ENCODE measurements around the gene PCNA.
"Not testable (repeated sequence)": the region's sequence is repeated elsewhere in the genome, so short reads cannot be mapped to it uniquely, and the experiment has no call there.

PCNA gene

GRCh38 chr20:5100684-5101347 is 18.9 kb downstream of the PCNA start:
- peak; percentile 71 for DNase-seq (ENCODE audit: low read depth)
- peak; percentile 75 for TF ChIP-seq CTCF (IDR thresholded peaks at IDR 0.05; ENCODE audit: low read length, missing control alignments)
- H3K4me3 ChIP-seq (replicated peaks; ENCODE audit: low read depth, low read length) = no peak overlapping the region

GRCh38 chr20:5099909-5100308 is 19.8 kb downstream of the PCNA start:
- H3K4me3 ChIP-seq (replicated peaks; ENCODE audit: low read depth, low read length); DNase-seq (ENCODE audit: low read depth): not testable (repeated sequence)

- not testable (repeated sequence) for H3K4me3 ChIP-seq (replicated peaks; ENCODE audit: low read depth, low read length); DNase-seq (ENCODE audit: low read depth)
Measured at GRCh38 chr20:5099009-5099408, 20.7 kb downstream of the PCNA start.

GRCh38 chr20:5096463-5096862 is 23.3 kb downstream of the PCNA start:
- no peak for DNase-seq (ENCODE audit: low read depth)
- no peak overlapping the region for H3K4me3 ChIP-seq (replicated peaks; ENCODE audit: low read depth, low read length)
- TF ChIP-seq CTCF (IDR thresholded peaks at IDR 0.05; ENCODE audit: low read length, missing control alignments) = no peak

GRCh38 chr20:5095931-5096330 is 23.8 kb downstream of the PCNA start:
- no peak overlapping the region for H3K4me3 ChIP-seq (replicated peaks; ENCODE audit: low read depth, low read length)
- no peak for TF ChIP-seq CTCF (IDR thresholded peaks at IDR 0.05; ENCODE audit: low read length, missing control alignments)

GRCh38 chr20:5095454-5095853 is 24.3 kb downstream of the PCNA start:
- no peak for DNase-seq (ENCODE audit: low read depth)
- TF ChIP-seq CTCF (IDR thresholded peaks at IDR 0.05; ENCODE audit: low read length, missing control alignments) = no peak
- H3K4me3 ChIP-seq (replicated peaks; ENCODE audit: low read depth, low read length) = no peak overlapping the region

More at GRCh38 chr20:5095931-5096330, 23.8 kb downstream of the PCNA start:
- DNase-seq (ENCODE audit: low read depth) = no peak

GRCh38 chr20:5092765-5093339 is 26.9 kb downstream of the PCNA start:
- no peak for TF ChIP-seq CTCF (IDR thresholded peaks at IDR 0.05; ENCODE audit: low read length, missing control alignments)
- no peak overlapping the region for H3K4me3 ChIP-seq (replicated peaks; ENCODE audit: low read depth, low read length)
- no peak for DNase-seq (ENCODE audit: low read depth)

GRCh38 chr20:5091902-5092301 is 27.9 kb downstream of the PCNA start:
- H3K4me3 ChIP-seq (replicated peaks; ENCODE audit: low read depth, low read length) = no peak overlapping the region
- DNase-seq (ENCODE audit: low read depth) = no peak
- TF ChIP-seq CTCF (IDR thresholded peaks at IDR 0.05; ENCODE audit: low read length, missing control alignments) = no peak

Measured in fibroblast of pulmonary artery (primary cell).